RPMI7951 (cell line): ENCODE measurements around the gene PAPOLB. TPM values are rescaled to one million over a fixed set of nuclear protein-coding genes. Genes with fewer than 3 reads are reported as not detected.

Experiments used
- total RNA-seq: library from RNA; depleted of rRNA; stranded (reverse); fragments of >200 nt; shearing (Covaris generic); gene quantifications from 2 replicates; pipeline ENCODE4 v1.2.3, GENCODE V29; 2014; rRNA removed

Gene PAPOLB
- total RNA-seq, 1 experiment from 2014 or later = not detected

Other genes starting within 250 kb of the PAPOLB start
- gene FOXK1, start 179.7 kb downstream of the PAPOLB start, total RNA-seq = 8.8 and 12.3 TPM in 2 replicates
- 15.7 and 16.3 TPM in 2 replicates for gene AP5Z1, start 86.4 kb downstream of the PAPOLB start, total RNA-seq
- 0.20 TPM in 1 of 2 replicates, not detected in the other for gene RADIL, start 21.7 kb upstream of the PAPOLB start, total RNA-seq
- gene MMD2, start 97.2 kb upstream of the PAPOLB start, total RNA-seq = not detected in 2 replicates
- 7.7 and 9.7 TPM in 2 replicates for gene RBAK, start 183.8 kb upstream of the PAPOLB start, total RNA-seq